ENCODE measurements around the gene MOCOS. TPM values are rescaled to one million over a fixed set of nuclear protein-coding genes. Genes with fewer than 3 reads are reported as not detected.

The MOCOS gene
- total RNA-seq, 1 experiment from 2014 or later: 5.1 TPM

DNA sequence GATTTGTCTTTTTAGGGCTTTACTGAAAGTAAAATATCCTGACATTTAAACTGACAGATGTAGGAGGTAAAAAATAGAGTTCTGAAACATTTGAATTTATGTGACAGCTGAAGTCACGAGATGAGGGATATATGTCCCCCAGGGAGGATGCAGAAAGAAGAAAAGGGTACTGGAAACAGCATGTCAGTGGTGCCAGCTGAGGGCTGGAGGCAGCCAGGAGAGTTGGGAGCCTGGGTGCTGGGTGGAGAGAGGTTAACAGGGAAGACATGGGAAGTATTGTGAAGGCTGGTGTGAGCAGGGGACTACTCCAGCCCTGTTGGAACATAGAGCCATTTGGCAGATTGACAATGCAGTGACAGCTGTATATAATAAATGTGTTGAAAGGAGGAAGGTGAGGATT, 11.8 kb upstream of the MOCOS start:
- no peak overlapping the region for H3K27ac ChIP-seq (ENCODE audit: low read length)
- CTCF ChIA-PET: no interaction called here

DNA sequence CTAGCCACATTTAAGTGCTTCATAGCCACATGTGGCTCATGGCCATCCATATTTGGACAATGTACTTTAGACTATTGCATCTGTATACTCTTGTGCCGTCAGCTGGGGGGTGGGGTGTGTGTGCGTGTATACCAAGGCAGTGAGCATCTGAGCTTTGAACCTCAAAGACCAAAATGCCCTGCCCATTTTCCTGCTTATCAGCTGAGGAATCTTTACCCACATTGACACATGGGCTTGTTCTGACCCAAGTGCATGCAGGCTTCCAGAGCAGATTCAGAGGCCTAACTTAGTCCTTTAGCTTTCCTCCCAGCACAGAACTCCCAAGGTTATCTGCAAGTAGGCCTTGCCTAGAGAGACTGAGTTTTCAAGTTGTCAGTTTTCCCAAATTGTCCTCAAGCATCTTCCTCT, 11.1 kb upstream of the MOCOS start:
- H3F3A ChIP-seq (ENCODE audit: low read length, unreplicated experiment): no peaks in the 10 kb centered on the region
- no peak overlapping the region for H3K4me3 ChIP-seq (ENCODE audit: low read length)
- ChIA-PET CTCF (no interaction called here), POLR2A (ENCODE audit: unreplicated experiment) (no interaction called here)
- H2AFZ ChIP-seq (ENCODE audit: low read length): no peak overlapping the region
- H3K9me2 ChIP-seq (replicated peaks; ENCODE audit: low read length): no peaks in the 10 kb centered on the region
- no peaks in the 10 kb centered on the region for H4K20me1 ChIP-seq (ENCODE audit: low read length)
- no TSS peak for BruUV-seq (replicated peaks)
- H3K4me1 ChIP-seq (ENCODE audit: insufficient read depth, low read length): no peaks in the 10 kb centered on the region
- no peaks in the 10 kb centered on the region for H3K9me3 ChIP-seq (ENCODE audit: low read length)
- intact Hi-C loops (cut with micrococcal nuclease): loop anchor here (10.0 kb wide), 1 partner anchor 109 kb away; no protein-coding TSS in a partner anchor
- TF ChIP-seq, protein P1, sequence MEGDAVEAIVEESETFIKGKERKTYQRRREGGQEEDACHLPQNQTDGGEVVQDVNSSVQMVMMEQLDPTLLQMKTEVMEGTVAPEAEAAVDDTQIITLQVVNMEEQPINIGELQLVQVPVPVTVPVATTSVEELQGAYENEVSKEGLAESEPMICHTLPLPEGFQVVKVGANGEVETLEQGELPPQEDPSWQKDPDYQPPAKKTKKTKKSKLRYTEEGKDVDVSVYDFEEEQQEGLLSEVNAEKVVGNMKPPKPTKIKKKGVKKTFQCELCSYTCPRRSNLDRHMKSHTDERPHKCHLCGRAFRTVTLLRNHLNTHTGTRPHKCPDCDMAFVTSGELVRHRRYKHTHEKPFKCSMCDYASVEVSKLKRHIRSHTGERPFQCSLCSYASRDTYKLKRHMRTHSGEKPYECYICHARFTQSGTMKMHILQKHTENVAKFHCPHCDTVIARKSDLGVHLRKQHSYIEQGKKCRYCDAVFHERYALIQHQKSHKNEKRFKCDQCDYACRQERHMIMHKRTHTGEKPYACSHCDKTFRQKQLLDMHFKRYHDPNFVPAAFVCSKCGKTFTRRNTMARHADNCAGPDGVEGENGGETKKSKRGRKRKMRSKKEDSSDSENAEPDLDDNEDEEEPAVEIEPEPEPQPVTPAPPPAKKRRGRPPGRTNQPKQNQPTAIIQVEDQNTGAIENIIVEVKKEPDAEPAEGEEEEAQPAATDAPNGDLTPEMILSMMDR (conservative IDR thresholded peaks at IDR 0.05; ENCODE audit: low read depth, low read length): no peak
- TF ChIP-seq EZH2 (IDR thresholded peaks at IDR 0.05; ENCODE audit: low read length, unreplicated experiment) (no peak), EZH2phosphoT487 (IDR thresholded peaks at IDR 0.05; ENCODE audit: borderline replicate concordance, low read length) (no peak)
- no peaks in the 10 kb centered on the region for H3K36me3 ChIP-seq (ENCODE audit: low read depth, low read length)
- no peaks in the 10 kb centered on the region for H3K79me2 ChIP-seq (ENCODE audit: low read length)
- no peak for ATAC-seq
- no peak overlapping the region for H3K27ac ChIP-seq (ENCODE audit: low read length)
- H3K4me2 ChIP-seq (ENCODE audit: low read length): no peak overlapping the region
- no peaks in the 10 kb centered on the region for H3K27me3 ChIP-seq (ENCODE audit: low read length)
- DNase-seq: no peak
- H3K9ac ChIP-seq (ENCODE audit: low read length): no peak overlapping the region

More for the DNA sequence above, 11.8 kb upstream of the MOCOS start:
- H4K20me1 ChIP-seq (ENCODE audit: low read length): no peaks in the 10 kb centered on the region
- H3K4me1 ChIP-seq (ENCODE audit: insufficient read depth, low read length): no peaks in the 10 kb centered on the region
- BruUV-seq (replicated peaks): no TSS peak
- DNase-seq (no peak), ATAC-seq (no peak)
- no peak overlapping the region for H3K4me3 ChIP-seq (ENCODE audit: low read length)
- H3K9me3 ChIP-seq (ENCODE audit: low read length): no peaks in the 10 kb centered on the region
- H3K4me2 ChIP-seq (ENCODE audit: low read length): no peak overlapping the region
- H3K79me2 ChIP-seq (ENCODE audit: low read length): no peaks in the 10 kb centered on the region
- no peak overlapping the region for H2AFZ ChIP-seq (ENCODE audit: low read length)
- intact Hi-C loops (cut with micrococcal nuclease): loop anchor here (10.0 kb wide), 1 partner anchor 109 kb away; no protein-coding TSS in a partner anchor
- TF ChIP-seq, protein P1 (conservative IDR thresholded peaks at IDR 0.05; ENCODE audit: low read depth, low read length): no peak
- TF ChIP-seq EZH2phosphoT487 (IDR thresholded peaks at IDR 0.05; ENCODE audit: borderline replicate concordance, low read length) (no peak), EZH2 (IDR thresholded peaks at IDR 0.05; ENCODE audit: low read length, unreplicated experiment) (no peak)
- H3K27me3 ChIP-seq (ENCODE audit: low read length): no peaks in the 10 kb centered on the region
- H3K9me2 ChIP-seq (replicated peaks; ENCODE audit: low read length): no peaks in the 10 kb centered on the region
- no peak overlapping the region for H3K9ac ChIP-seq (ENCODE audit: low read length)
- H3F3A ChIP-seq (ENCODE audit: low read length, unreplicated experiment): no peaks in the 10 kb centered on the region
- H3K36me3 ChIP-seq (ENCODE audit: low read depth, low read length): no peaks in the 10 kb centered on the region
- POLR2A ChIA-PET (ENCODE audit: unreplicated experiment): no interaction called here

DNA sequence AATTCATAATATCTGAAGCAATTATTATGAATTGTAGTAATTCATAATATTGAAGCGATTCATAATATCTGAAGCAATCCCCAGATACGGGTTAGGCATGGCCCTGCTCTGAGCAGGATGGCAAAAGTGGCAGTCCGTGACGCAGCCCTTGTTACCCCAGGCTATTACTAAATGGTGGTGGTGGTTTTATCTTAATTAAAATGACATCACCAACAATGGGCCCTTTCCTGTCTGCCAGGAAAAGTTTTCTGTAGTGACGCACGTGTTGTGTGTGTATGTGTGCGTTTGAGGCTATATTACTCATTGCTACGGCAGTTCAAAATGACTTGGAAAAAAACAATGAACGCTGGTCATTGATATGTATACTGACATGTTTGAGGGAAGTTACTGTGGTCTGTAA, 10.6 kb upstream of the MOCOS start:
- DNase-seq: no peak
- ChIA-PET POLR2A (ENCODE audit: unreplicated experiment) (no interaction called here), CTCF (no interaction called here)
- H3K4me1 ChIP-seq (ENCODE audit: insufficient read depth, low read length): no peaks in the 10 kb centered on the region
- H2AFZ ChIP-seq (ENCODE audit: low read length): no peak overlapping the region
- H3K9me2 ChIP-seq (replicated peaks; ENCODE audit: low read length): no peaks in the 10 kb centered on the region
- BruUV-seq (replicated peaks): no TSS peak
- H3K27ac ChIP-seq (ENCODE audit: low read length): no peak overlapping the region
- H4K20me1 ChIP-seq (ENCODE audit: low read length): no peaks in the 10 kb centered on the region
- ATAC-seq: no peak
- H3K4me3 ChIP-seq (ENCODE audit: low read length): no peak overlapping the region
- no peak overlapping the region for H3K9ac ChIP-seq (ENCODE audit: low read length)
- H3F3A ChIP-seq (ENCODE audit: low read length, unreplicated experiment): no peaks in the 10 kb centered on the region
- no peaks in the 10 kb centered on the region for H3K36me3 ChIP-seq (ENCODE audit: low read depth, low read length)
- H3K79me2 ChIP-seq (ENCODE audit: low read length): no peaks in the 10 kb centered on the region
- intact Hi-C loops (cut with micrococcal nuclease): loop anchor here (10.0 kb wide), 1 partner anchor 108 kb away; no protein-coding TSS in a partner anchor
- no peaks in the 10 kb centered on the region for H3K9me3 ChIP-seq (ENCODE audit: low read length)
- no peaks in the 10 kb centered on the region for H3K27me3 ChIP-seq (ENCODE audit: low read length)
- H3K4me2 ChIP-seq (ENCODE audit: low read length): no peak overlapping the region
- TF ChIP-seq EZH2phosphoT487 (IDR thresholded peaks at IDR 0.05; ENCODE audit: borderline replicate concordance, low read length) (no peak), EZH2 (IDR thresholded peaks at IDR 0.05; ENCODE audit: low read length, unreplicated experiment) (no peak)
- TF ChIP-seq, protein P1 (conservative IDR thresholded peaks at IDR 0.05; ENCODE audit: low read depth, low read length): no peak
